ENCODE data around the gene SLC39A10. TPM values are rescaled to one million over a fixed set of nuclear protein-coding genes. Genes with fewer than 3 reads are reported as not detected.

SLC39A10 gene
- total RNA-seq, 2 donors from 2014 or later: 13.7 to 13.8 TPM

DNA sequence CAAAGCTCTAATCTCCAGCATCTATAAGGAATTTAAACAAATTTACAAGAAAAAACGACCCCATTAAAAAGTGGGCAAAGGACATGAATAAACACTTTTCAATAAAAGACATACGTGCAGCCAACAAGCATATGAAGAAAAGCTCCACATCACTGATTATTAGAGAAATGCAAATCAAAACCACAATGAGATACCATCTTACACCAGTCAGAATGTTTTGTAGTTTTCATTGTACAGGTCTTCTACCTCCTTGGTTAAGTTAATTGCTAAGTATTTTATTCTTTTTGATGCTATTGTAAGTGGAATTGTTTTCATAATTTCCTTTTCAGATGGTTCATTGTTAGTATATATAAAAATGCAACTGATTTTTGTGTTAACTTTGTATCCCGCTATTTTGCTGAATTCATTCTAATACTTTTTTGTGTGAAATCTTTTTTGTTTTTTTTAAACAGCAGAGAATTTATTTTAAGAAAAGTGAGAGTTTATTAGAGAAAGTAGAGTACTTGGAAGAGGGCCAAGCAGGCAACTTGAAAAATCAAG, 40.7 kb downstream of the SLC39A10 start:
- intact Hi-C loops (cut with DNase I): no loop called here
- DNase-seq (no peak), ATAC-seq (no peak)

DNA sequence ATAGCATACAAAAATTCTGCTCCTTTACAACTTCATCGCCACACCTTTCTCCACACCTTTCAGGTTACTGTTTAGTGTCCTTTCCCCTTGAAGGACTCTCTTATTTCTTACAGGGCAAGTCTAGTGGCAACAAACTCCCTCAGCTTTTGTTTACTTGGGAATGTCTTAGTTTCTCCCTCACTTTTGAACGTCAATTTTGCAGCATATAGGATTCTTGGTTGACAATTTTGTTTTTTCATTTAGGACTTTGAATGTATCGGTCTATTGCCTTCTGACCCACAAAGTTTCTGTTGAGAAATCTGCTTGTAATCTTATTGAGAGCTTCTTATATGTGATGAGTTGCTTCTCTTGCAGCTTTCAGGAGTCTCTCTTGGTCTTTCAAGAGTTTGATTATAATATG, 43.5 kb downstream of the SLC39A10 start:
- ATAC-seq (no peak), DNase-seq (no peak)
- intact Hi-C loops (cut with DNase I): no loop called here

DNA sequence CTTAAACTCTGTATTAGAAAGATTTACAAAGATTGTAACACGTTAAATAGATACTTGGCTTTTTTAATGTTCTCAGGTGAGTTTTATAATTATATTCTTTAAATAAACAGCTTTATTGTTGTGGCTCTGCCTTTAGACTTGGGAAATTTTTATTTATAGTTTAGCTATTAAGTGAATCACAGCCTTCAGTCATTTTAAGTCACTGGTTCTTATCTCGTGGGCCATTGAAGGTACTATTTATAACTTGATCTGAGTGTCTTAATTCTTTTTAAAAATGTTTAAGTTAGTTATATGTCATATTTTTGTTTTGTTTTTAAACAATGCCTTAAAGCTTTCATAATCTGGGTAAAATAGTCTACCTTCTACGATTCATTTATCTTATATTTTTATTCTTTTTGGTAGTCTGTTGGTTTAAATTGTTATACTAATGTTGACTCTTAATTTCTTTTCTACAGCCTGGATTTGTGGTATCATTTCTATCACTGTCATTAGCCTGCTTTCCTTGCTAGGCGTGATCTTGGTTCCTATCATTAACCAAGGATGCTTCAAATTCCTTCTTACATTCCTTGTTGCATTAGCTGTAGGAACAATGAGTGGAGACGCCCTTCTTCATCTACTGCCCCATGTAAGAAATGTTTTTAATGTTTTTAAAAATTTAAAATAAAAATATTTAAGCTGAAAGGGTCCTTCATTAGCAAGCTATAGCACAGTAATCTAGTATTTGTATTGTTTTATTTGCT, 49.3 kb downstream of the SLC39A10 start:
- intact Hi-C loops (cut with DNase I): no loop called here
- DNase-seq: no peak
- no peak for ATAC-seq

DNA sequence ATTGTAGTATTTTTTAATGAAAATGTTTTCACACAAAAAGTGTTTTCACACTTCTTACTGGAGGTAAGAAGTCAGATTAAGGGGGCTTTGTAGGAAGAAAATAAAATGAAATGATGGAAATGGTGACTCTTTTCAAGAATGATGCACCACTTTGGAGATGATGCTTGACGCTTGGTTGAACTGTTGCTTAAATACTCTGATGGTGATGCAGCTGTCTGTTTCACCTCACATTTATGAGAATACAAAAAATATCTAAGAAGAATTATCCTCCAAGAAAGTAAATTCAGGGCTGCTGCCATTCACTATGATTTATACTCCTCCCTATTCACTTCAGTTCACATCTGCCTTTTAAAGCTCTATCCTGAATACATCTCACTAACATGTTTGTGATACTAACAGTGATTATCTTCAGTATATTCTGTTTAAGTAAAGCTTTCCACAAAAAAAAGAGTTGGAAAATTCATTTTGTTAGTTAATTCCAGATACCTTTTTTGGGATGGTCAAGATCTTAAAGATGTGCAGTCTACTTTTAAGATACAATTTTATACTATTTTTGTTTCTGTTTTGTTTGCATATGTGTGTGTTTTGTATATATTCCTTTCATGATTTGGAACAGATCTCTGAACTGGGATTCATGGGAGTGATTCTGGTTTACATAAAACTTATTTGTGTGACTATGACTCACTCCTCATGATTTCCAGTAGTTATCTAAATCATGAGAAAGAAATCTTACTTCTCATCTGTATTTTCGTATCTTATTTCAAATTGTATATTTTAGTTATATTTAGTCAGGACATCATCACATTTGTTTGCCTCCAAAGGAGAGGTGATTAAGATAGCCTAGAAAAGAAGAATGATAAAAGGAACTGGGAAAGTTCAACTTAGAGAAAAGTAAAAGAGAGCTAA, 53.1 kb downstream of the SLC39A10 start:
- no peak for ATAC-seq
- no peak for DNase-seq
- intact Hi-C loops (cut with DNase I): no loop called here

DNA sequence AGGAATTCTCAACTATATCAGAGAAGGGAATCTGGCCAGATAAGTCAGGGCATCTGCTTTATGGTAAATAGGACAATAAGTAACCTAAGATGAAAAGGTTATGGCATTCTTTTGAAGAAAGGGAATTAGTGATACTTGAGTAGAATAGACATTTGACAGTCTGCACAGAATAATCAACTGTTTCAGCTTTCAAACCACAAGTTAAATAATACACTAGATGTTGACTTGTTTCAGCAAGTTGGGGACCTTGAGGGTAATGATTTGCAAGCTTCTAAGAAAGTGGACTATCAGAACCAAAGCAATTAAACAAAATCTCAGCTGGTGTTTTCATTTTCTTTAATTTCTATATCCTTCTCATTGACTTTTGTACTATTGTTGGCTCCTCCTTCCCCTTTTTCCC, 54.5 kb downstream of the SLC39A10 start:
- DNase-seq: no peak
- intact Hi-C loops (cut with DNase I): no loop called here
- ATAC-seq: no peak

DNA sequence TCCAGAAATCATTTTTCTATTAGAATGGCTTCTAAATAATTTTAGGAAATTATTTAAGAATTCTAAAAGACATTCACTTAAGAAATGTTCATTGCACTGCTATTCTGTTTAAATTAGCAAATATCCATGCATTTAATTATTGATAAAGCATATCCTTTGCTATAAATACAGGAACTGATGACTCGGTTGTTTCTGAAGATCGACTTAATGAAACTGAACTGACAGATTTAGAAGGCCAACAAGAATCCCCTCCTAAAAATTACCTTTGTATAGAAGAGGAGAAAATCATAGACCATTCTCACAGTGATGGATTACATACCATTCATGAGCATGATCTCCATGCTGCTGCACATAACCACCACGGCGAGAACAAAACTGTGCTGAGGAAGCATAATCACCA, 59.4 kb downstream of the SLC39A10 start:
- DNase-seq (no peak), ATAC-seq (no peak)
- intact Hi-C loops (cut with DNase I): no loop called here

DNA sequence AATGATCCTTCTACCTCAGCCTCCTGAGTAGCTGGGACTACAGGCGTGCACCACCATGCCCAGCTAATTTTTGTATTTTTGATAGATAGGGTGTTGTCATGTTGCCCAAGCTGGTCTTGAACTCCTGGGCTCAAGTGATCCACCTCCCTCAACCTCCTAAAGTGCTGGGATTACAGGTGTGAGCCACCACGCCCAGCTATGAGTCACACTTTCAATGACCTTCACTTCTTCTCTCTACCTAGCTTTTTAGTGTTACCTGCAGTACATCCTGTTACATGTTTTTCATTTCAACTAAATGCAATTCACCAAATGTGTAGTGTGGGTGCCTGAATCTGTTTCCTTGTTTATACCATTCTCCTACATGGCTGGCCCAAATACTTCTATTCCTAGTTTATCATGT, 64.0 kb downstream of the SLC39A10 start:
- intact Hi-C loops (cut with DNase I): no loop called here
- no peak for DNase-seq
- ATAC-seq: no peak

DNA sequence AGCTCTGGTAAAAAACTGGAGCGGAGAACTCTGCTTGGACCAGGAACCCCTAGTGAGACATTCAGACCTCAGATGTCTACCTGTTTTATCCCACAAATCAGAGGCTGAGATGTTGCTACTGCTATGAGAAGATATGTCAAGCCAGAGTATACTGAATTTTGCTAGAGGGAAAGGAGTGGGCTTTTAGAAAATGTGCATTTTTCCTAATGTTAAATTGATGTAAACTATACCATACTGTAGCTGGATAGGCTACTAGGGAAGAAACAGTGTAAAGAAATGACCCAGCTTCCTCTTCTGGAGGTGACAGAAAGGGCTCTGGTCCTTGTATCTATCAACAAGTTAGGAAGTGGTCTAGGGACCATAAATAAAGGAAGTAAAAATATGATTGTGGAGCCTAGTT, 65.0 kb downstream of the SLC39A10 start:
- DNase-seq (no peak), ATAC-seq (no peak)
- intact Hi-C loops (cut with DNase I): no loop called here

DNA sequence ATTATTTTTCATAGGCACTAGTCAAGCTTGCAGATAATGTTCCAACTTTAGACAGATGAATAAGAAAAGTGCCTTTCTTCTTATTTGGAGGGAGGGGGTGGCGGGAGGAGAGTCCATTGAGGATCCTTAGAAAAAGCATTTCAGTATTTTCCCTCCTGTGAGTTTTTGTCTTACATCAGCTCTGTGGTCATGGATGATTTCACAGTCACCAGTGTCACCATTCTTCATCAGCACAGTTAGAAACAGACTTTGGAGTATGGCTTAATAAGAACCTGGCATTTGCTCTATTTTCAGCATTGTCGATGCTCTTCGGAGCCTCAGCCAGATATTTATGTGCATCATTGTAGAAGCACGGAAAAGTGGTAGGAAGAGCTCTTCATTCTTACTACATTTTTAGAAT, 70.1 kb downstream of the SLC39A10 start:
- ATAC-seq: no peak
- intact Hi-C loops (cut with DNase I): no loop called here

DNA sequence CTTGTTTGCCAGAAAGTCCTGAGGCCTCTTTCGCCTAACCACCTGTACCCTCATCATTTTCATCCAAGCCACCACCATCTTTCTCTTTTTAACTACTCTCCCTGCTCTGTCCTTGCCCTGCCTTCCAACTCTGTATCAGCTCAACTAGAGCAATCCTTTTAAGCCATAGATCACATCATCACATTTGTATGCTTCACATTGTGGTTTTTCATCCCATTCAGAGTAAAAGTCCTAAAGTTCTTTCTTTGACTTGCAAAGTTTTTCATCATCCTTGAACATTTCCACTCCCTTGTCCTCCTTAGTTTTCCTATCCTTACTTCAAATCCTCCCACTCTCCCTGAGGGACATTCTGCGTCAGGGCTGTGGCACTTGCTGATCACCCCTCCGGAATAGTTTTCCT, 73.9 kb downstream of the SLC39A10 start:
- no peak for DNase-seq
- intact Hi-C loops (cut with DNase I): no loop called here
- ATAC-seq: no peak

More for the DNA sequence above, 70.1 kb downstream of the SLC39A10 start:
- no peak for DNase-seq

DNA sequence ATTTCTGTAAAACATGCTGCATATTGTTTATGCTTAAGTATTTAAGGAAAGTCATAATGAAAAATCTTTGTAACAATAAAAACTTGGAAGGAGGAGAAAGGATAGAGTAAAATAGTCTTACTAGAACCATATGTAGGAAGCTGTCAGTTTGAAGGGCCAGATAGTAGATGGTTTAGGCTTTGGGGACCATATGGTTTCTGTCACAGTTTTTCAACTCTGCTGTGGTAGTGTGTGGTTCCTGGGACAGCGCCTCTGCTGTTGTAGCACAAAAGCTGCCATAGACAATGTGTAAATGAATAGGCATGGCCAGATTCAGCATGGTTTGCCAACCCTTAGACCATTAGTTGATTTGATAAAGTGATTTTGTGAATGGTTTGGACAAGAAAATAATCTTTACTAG, 75.5 kb downstream of the SLC39A10 start:
- DNase-seq (no peak), ATAC-seq (no peak)
- intact Hi-C loops (cut with DNase I): no loop called here

DNA sequence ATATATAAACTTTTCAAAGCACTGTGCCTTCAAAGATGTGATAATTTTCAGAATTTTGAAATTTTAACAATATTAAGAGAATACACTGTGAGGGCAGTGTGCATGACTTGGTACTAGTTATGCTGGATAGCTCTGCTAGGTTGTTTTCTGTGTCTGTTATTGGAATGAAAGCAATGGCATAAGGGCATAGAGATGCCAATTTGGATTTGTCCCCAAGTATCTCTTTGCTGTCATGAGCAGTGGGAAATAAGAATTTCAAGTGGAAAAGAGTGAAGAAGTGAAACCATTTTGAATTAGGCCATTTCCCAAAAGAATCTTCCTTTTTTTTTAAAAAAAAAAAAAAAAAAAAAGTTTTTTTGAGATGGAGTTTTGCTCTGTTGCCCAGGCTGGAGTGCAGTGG, 76.8 kb downstream of the SLC39A10 start:
- DNase-seq (no peak), ATAC-seq (no peak)
- intact Hi-C loops (cut with DNase I): no loop called here

DNA sequence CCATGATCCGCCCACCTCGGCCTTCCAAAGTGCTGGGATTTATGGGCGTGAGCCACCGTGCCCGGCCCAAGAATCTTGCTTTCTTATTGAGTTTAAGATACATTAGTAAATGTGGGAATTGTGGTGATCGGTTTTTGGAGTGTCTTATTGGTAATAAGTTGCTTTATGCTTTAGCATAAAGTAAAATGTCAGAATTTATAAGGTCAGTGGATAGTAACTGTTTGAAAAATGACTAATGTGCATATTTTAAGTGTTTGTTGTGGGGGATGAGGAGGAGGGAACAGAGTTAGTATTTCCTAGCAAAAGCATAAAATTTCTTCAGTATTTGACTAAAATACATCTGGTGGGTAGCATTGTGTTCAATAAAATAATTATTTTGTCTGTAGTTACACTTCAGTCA, 77.4 kb downstream of the SLC39A10 start:
- intact Hi-C loops (cut with DNase I): no loop called here
- DNase-seq (no peak), ATAC-seq (no peak)

DNA sequence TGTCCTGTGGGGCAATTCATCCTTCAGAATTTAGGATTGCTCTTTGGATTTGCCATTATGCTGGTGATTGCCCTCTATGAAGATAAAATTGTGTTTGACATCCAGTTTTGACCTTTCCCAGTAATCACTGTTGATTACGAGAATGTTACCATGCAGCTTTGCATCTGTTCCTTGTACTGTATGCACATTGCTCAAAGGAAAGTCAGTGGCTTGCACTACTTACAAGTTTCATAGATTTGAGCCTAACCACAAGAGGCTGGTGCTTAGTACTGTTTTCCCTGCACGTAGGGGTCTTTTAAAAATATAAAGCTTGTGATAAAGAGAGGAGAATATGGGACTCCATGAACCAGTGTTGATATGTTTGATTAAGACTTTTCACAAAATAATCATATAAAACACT, 77.9 kb downstream of the SLC39A10 start:
- intact Hi-C loops (cut with DNase I): no loop called here
- ATAC-seq (no peak), DNase-seq (no peak)

DNA sequence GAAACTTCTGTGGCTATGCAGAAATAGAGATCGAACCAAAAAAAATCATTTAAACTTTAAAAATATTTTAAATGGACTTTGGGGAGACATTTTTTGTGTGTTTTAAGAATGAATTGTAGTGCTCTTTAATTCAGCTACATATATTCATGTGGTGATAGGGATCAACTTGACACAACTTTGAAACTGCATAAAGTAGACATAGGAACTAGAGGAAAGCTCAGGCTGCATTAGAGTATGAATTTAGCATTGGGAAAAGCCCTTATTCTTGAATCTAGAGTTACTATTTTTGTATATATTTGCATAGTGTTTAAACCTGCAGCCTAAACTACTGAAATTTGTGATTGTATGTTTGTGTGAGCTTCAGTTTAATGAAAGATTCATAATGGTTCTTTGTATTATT, 78.3 kb downstream of the SLC39A10 start:
- ATAC-seq (no peak), DNase-seq (no peak)
- intact Hi-C loops (cut with DNase I): no loop called here

DNA sequence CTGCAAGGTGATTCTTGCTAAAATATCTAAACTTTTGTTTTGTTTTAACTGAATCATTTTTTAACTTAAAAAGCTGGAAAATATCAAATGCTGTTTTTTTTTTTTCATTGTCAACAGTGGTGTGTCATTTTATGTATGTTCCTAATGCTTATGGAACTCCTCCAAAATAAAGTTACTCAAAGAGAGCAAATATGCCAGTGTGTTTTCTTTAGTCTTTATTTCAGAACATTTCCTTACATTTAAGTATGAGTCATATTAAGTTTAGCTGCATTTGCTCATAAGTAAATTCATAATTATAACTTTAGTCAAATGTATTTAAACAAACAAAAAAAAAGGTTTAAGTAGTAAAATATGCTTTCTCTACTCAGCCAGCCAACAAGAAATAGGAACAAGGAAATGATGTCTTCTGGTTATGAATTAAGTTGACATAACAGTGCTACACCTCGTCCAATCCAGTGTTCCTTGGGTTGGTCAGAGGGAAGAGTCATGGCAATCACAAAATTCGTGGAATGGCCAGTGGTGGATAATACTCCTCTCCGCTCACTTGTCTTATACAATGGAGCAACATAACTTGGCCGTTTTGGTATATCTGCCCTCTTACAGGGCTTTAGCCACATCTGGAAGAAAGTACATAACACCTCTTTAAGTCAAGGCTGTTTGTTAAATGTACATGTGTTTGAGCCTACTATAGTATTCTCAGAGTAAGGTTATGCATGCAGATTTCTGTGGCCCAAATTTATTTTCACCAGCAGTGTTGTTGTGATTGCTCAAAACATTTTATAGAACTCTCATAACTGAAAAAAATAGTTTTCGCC, 80.7 kb downstream of the SLC39A10 start:
- ATAC-seq (no peak), DNase-seq (no peak)
- intact Hi-C loops (cut with DNase I): no loop called here

DNA sequence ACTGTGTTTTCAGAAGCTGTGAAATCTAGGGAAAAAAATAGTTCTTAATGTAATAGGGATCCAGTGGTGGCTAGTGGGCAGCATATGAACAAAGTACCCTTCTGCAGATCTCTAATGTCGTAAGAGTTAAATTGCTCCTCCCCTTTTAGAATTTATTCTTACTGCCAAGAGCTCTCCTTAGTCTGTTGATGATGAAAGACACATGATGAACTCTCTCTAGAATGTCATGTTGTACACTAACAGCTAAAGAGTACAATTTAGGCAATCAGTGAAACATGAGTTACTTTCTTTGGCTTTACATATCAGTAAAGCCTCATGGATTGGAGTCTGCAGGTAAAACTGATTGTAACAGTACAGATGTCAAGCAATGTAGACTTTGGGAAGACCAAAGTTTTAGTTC, 84.2 kb downstream of the SLC39A10 start:
- ATAC-seq (no peak), DNase-seq (no peak)
- intact Hi-C loops (cut with DNase I): no loop called here

DNA sequence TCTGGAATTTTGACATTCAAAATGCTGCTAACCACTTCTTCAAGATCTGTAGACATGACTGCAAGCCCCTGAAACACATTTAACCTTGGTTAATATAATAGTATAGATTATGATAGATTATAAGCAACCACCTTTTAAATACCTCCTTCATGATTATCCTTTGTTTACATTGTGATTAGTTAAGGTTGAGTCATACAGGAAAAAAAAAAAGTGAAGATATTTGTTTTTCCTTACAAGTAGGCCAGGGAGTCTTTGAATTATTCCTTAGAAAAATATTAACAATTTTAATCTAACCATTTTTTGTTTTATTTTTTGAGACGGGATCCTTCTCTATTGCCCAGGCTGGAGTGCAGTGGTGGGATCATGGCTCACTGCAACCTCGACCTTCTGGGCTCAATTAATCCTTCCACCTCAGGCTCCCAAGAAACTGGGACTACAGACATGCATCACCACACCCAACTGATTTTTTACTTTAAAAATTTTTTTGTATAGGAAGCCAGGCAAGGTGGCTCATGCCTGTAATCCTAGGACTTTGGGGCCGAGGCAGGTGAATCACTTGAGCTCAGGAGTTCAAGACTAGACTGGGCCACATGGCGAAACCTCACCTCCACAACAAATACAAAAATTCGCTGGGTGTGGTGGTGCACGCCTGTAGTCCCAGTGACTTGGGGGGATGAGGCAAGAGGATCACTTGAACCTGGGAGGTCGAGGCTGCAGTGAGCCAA, 99.4 kb downstream of the SLC39A10 start:
- DNase-seq: no peak
- intact Hi-C loops (cut with DNase I): no loop called here
- no peak for ATAC-seq

DNA sequence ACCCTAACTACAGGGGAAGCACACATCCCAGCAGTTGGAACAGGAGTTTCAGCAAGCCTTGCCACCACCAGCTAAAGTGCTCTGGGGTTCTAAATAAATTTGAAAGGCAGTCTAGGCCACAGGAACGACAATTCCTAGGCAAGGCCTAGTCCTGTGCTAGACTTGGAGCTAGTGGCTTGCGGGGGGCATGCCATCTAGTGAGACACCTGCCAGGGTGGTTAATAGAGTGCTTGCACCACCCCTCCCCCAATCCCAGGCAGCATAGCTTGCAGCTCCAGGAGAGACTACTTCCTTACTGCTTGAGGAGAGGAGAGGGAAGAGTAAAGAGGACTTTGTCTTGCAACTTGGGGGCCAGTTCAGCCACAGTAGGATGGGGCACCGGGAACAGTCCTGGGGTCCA, 101.8 kb downstream of the SLC39A10 start:
- ATAC-seq: no peak
- DNase-seq: no peak
- intact Hi-C loops (cut with DNase I): no loop called here

All from left cardiac atrium (tissue), 4 donors.